ENCODE data around the gene ZC3HAV1.

Gene ZC3HAV1

DNA sequence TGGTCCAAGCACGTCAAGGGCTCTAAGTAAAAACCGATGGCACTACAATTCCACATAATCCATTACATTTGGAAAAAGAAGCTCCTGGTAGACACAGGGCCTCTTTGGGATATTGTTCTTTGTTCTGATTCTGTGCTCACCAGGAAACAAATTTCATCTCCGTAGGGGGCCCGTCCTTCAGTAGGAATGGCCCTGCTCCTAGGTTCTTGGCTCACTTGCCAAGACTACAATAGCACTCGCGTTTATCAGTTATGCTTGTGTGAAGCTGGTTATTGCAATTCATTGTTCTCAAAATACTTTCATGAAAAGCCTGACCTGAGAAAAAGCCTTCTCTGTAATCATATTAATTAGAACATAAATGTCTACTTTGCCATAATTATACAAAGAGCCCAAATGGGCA, 63.4 kb downstream of the ZC3HAV1 start:
- no peak for FAIRE-seq
- TF ChIP-seq SPI1 (IDR thresholded peaks at IDR 0.05; ENCODE audit: low read depth, low read length) (no peak), POLR2AphosphoS5 (IDR thresholded peaks at IDR 0.05; ENCODE audit: low read depth, low read length) (no peak), PAX5 (IDR thresholded peaks at IDR 0.05; ENCODE audit: insufficient read depth, low read length, severe bottlenecking) (no peak), POLR2A (IDR thresholded peaks at IDR 0.05; ENCODE audit: low read depth, low read length) (no peak), TAF1 (IDR thresholded peaks at IDR 0.05; ENCODE audit: low read depth, low read length) (no peak), POU2F2 (IDR thresholded peaks at IDR 0.05; ENCODE audit: low read depth, low read length) (no peak)
- DNase-seq (ENCODE audit: insufficient read length, low spot score) = no peak

DNA sequence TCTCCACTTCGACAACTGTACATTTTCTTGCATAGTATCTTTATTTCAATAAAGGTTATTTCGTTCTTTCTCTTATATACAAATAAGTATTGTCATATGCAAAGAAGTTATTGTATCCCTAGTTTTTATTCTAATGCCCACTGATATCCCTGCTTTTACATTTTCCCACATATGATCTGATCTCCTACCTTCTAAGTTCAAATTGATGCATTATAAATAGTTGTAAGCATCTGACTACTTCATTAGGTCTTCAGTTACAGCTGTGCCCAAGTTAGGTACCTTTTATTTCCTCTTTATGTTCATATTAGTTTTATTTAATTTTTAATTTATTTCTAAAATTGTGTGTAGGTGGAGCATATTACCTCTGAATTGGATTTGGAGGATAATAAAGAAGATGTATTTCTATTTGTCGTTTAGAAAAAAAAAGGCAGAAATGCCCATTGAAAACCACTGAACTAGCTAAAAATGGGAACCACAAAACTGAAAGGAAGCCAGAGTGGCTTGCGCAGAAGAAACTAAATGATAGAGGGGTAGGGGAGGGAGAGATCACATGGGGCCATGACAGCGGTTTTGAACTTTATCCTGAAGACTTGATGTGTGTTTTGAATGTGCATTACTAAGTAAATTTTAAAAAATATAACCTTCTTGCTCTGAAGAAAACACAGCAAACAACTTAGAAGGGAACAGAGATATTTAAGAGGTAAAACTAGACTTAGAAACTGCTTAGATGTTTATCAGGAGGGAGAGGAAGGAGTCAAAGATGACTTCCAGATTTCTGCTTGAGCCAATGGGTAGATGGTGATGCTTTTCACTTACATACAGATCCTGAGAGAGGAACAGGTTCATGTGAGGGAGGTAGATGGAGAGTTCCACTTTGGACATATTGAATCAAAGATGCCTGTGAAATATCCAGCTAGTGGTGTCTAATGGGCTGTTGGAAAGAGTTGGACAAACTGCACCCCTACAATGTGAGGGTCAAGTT, 64.4 kb downstream of the ZC3HAV1 start:
- FAIRE-seq (no peak), DNase-seq (ENCODE audit: insufficient read length, low spot score) (no peak)

DNA sequence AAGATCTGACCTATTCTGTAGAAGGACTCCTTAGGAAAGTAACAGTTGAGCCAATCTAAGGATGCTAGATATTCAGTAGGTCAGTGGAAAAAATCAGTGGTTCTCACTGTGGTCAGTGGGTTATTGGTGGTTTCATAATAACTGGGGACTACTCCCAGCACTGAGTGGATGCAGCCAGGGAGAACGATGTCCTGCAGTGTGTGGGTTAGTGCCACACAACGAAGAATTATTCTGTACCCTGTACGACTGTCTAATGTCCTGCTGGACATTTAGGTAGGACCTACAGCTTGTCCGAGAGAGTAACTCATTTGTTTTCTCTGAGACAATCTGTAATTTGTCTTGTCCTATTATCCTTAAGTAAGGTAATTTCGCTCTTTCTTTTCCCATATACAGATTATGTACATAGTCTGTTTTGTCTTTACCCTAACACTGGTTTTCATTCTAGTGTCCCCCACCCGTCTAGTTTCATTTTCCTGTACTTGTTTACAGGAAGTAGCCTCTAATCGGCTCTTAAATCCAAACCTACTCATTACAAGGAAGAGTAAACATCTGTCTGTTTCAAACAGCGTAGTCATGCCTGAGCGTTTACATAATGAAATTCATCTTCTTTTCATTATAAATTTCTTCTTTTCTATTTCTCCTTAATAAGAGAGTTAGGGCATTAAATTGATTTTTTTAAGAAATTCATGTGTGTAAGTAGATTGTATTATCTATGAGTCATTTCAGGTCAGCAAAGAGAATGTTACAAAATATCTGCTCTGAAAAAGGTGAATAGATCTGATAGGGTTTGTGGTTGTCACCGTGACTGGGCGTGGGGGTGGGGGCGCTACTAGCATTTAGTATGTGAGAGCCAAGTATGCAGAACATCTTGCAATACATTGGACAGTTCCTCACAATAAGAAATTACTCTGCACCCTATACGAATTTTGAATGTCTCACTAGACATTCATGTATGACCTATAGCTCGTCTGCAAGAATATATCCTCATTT, 65.4 kb downstream of the ZC3HAV1 start:
- FAIRE-seq (peak; percentile 58), DNase-seq (ENCODE audit: insufficient read length, low spot score) (no peak)
- TF ChIP-seq SPI1 (IDR thresholded peaks at IDR 0.05; ENCODE audit: low read depth, low read length) = no peak
- no peak for TF ChIP-seq POU2F2 (IDR thresholded peaks at IDR 0.05; ENCODE audit: low read depth, low read length)
- no peak for TF ChIP-seq POLR2AphosphoS5 (IDR thresholded peaks at IDR 0.05; ENCODE audit: low read depth, low read length)
- no peak for TF ChIP-seq POLR2A (IDR thresholded peaks at IDR 0.05; ENCODE audit: low read depth, low read length)
- TF ChIP-seq TAF1 (IDR thresholded peaks at IDR 0.05; ENCODE audit: low read depth, low read length) = no peak
- no peak for TF ChIP-seq PAX5 (IDR thresholded peaks at IDR 0.05; ENCODE audit: insufficient read depth, low read length, severe bottlenecking)

More for the DNA sequence above, 64.4 kb downstream of the ZC3HAV1 start:
- TF ChIP-seq POLR2A (IDR thresholded peaks at IDR 0.05; ENCODE audit: low read depth, low read length) (no peak), PAX5 (IDR thresholded peaks at IDR 0.05; ENCODE audit: insufficient read depth, low read length, severe bottlenecking) (no peak), SPI1 (IDR thresholded peaks at IDR 0.05; ENCODE audit: low read depth, low read length) (no peak), POLR2AphosphoS5 (IDR thresholded peaks at IDR 0.05; ENCODE audit: low read depth, low read length) (no peak), POU2F2 (IDR thresholded peaks at IDR 0.05; ENCODE audit: low read depth, low read length) (no peak), TAF1 (IDR thresholded peaks at IDR 0.05; ENCODE audit: low read depth, low read length) (no peak)

DNA sequence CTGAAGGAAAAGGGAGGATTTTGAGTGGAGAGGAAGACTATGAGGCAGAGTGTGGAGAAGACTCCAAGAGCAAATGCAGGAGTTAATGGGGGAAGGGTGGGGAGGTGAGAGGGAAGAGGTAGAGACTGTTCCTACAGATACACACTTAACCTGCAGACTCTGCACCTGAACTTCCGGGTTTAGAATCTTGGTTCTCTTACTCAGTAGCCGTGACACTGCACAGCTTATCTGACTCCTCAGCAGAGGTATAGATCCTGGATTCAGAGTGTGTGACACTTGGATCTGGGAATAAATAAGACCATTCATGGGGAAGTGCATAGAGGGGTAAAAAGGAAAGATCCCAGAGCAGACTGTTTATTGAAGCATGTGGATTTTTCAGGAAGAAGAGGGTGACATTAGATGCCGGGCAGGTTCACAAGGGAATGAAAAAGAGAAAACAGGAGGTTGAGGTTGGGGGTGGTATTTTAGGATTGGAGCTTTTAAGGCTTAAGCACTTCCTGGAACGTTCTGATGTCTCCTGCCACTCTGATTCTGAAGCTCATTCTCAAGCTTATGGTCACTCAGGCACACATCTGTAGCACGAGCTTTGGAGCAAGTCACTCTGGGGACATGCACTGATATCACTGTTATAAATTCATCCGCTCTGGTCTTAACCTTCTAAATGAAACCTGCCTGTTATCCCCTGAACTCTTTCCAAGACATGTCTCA, 68.0 kb downstream of the ZC3HAV1 start:
- no peak for FAIRE-seq
- TF ChIP-seq SPI1 (IDR thresholded peaks at IDR 0.05; ENCODE audit: low read depth, low read length) (no peak), POU2F2 (IDR thresholded peaks at IDR 0.05; ENCODE audit: low read depth, low read length) (no peak)
- DNase-seq (ENCODE audit: insufficient read length, low spot score) = no peak

DNA sequence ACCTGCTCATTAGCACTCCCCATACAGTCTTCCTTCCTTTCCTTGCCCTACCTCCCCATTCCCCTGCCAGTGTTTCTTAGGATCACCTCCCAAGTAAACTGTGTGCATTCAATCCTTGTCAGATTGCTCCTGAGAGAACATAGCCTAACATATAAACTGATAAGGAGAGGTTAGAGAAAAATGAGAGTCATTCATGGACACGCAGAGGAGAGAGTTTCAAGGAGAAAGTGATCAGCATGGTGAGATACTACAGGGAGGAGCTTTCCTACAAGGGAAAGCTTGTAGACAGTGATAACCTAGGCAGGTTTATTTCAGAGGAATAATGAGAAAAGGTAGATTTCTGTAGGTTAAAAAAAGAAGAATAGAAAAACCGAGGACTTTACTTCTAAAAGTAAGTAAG, 70.8 kb downstream of the ZC3HAV1 start:
- TF ChIP-seq POLR2A (IDR thresholded peaks at IDR 0.05; ENCODE audit: low read depth, low read length) (no peak), PAX5 (IDR thresholded peaks at IDR 0.05; ENCODE audit: insufficient read depth, low read length, severe bottlenecking) (no peak), POU2F2 (IDR thresholded peaks at IDR 0.05; ENCODE audit: low read depth, low read length) (no peak), TAF1 (IDR thresholded peaks at IDR 0.05; ENCODE audit: low read depth, low read length) (no peak), SPI1 (IDR thresholded peaks at IDR 0.05; ENCODE audit: low read depth, low read length) (no peak), POLR2AphosphoS5 (IDR thresholded peaks at IDR 0.05; ENCODE audit: low read depth, low read length) (no peak)
- DNase-seq (ENCODE audit: insufficient read length, low spot score) (no peak), FAIRE-seq (no peak)

DNA sequence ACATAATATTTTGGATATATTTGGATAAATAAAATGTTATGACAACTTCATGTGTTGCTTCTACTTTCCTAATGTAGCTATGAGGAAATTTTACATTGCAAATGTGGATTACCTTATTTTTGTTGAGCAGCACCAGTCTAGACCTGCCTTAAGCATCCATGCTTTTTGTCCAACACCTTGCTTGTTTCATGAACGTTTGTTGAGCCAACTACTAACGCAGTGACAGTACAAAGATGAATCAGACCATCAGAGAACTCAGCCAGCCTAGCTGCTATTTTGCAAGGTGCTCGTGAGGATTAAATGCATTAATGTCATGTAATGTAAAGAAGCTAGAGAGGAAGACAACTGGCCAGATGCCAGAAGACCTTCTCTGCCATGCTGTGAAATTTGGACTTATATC, 72.6 kb downstream of the ZC3HAV1 start:
- FAIRE-seq (no peak), DNase-seq (ENCODE audit: insufficient read length, low spot score) (no peak)
- no peak for TF ChIP-seq POLR2A (IDR thresholded peaks at IDR 0.05; ENCODE audit: low read depth, low read length)
- TF ChIP-seq POU2F2 (IDR thresholded peaks at IDR 0.05; ENCODE audit: low read depth, low read length) = no peak
- no peak for TF ChIP-seq POLR2AphosphoS5 (IDR thresholded peaks at IDR 0.05; ENCODE audit: low read depth, low read length)
- no peak for TF ChIP-seq PAX5 (IDR thresholded peaks at IDR 0.05; ENCODE audit: insufficient read depth, low read length, severe bottlenecking)
- no peak for TF ChIP-seq TAF1 (IDR thresholded peaks at IDR 0.05; ENCODE audit: low read depth, low read length)
- no peak for TF ChIP-seq SPI1 (IDR thresholded peaks at IDR 0.05; ENCODE audit: low read depth, low read length)

DNA sequence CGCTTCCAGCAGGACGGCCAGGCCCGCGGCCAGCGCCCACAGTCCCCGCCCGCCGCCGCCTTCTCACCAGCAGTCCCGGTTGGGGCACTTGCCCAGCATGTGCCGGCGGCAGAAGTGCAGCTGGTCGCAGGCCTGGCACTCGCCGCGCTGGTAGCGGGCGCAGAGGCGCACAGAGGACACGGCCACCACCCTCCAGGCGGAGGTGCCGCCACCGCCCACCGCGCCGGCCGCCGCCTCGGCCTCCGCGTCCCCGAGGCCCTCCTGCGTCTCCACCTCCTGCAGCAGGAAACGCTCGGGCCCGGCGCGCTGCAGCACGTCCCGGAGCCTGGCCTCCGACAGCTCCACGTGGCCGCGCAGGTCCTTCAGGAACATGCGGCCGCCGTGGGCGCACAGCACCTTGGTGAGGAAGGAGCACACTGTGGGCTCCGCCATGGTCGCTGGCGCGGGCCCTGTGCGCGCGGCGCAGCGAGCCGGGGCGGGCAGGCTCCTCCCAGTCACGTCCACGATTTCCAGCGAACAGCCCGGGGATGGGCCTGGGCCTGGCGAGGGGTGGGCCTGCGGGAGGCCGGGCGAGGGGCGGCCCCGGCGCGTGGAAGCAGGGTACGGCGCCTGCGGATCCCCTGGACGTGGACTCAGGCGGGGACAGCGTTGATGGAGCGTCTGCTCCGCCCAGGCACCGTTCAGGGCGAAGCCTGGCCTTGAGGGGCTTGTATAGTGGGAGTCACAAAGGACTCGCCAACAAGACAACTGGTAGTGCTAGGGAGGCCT, 73.8 kb downstream of the ZC3HAV1 start, which contains the start of gene ZC3HAV1L:
TSS of gene ZC3HAV1L (minus strand) at position 457 of the 768 bp plus-strand sequence. CDS start at position 432, 25 bp downstream.
- peak; percentile 79 for DNase-seq (ENCODE audit: insufficient read length, low spot score)
- no peak for TF ChIP-seq SPI1 (IDR thresholded peaks at IDR 0.05; ENCODE audit: low read depth, low read length)
- TF ChIP-seq POLR2A (IDR thresholded peaks at IDR 0.05; ENCODE audit: low read depth, low read length) = peak; percentile 70
- TF ChIP-seq POU2F2 (IDR thresholded peaks at IDR 0.05; ENCODE audit: low read depth, low read length) = peak; percentile 6; the same call in 1 of the 2 replicates
- no peak for TF ChIP-seq TAF1 (IDR thresholded peaks at IDR 0.05; ENCODE audit: low read depth, low read length)
- TF ChIP-seq POLR2AphosphoS5 (IDR thresholded peaks at IDR 0.05; ENCODE audit: low read depth, low read length) = no peak
- FAIRE-seq = peak; percentile 74
